ENCODE measurements around the gene MED1. TPM values are rescaled to one million over a fixed set of nuclear protein-coding genes. Genes with fewer than 3 reads are reported as not detected.
"Not testable (repeated sequence)": the region's sequence is repeated elsewhere in the genome, so short reads cannot be mapped to it uniquely, and the experiment has no call there.

MED1 gene
- polyA plus RNA-seq, 3 donors = 5.0 to 13.3 (median 11.7) TPM

DNA sequence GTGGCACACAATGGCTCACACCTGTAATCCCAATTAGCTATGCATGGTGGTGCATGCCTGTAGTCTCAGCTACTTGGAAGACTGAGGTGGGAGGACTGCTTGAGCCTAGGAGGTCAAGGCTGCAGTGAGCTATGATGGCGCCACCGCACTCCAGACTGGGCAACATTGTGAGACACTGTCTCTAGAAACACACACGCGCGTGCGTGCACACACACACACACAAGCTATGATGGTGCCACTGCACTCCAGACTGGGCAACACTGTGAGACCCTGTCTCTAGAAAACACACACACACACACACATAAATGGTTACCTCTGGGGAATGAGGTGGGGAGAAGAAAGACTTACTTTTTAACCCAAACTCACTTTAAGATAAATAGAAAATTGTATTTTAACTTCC is 66.0 kb downstream of the MED1 start:
- H3K27ac ChIP-seq (ENCODE audit: low read depth, low read length) = no peak overlapping the region
- WGBS, 3 donors = 96 to 98% (median 96%) methylated on average over 6 of the region's 6 CpGs

DNA sequence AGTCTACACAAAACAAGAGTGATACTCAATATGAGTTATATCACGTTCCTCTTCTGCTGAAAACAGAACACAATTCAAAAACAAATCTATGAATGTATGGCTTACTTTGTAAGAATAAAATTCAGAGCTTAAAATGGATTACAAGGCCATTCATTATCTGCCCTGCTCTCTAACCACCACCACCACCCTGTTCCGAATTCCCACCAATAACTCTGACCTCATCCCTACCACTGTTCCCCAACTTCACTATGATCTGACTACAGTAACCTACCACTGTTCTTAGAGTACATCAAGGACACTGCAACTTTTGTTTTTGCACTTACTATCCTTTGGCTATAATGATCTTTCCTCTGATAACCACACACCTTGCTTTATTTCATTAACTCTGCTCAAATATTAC is 70.9 kb downstream of the MED1 start:
- H3K27ac ChIP-seq (ENCODE audit: low read depth, low read length) = no peak overlapping the region
- 69 to 82% (median 73%) methylated on average over 2 of the region's 2 CpGs for WGBS, 3 donors

DNA sequence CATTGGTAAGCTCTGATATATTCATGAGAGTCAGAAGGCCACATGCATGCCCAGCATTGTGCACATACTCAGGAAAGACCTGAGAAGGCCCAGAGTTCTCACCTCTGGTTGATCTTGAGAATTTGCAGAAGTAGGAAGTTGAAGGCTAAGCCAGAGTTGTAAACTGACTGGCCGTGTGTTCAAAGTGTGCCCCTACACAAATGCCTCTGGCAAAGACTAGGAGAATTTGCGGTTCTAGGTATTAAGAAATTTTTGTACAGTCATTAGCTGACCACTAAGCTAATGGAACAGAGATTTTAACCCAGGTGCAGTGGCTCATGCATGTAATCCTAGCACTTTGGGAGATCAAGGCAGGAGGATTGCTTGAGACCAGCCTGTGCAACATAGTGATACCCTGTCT is 74.6 kb downstream of the MED1 start:
- H3K27ac ChIP-seq (ENCODE audit: low read depth, low read length) = no peak overlapping the region
- WGBS, 3 donors = 54 to 62% (median 57%) methylated on average over 2 of the region's 2 CpGs

DNA sequence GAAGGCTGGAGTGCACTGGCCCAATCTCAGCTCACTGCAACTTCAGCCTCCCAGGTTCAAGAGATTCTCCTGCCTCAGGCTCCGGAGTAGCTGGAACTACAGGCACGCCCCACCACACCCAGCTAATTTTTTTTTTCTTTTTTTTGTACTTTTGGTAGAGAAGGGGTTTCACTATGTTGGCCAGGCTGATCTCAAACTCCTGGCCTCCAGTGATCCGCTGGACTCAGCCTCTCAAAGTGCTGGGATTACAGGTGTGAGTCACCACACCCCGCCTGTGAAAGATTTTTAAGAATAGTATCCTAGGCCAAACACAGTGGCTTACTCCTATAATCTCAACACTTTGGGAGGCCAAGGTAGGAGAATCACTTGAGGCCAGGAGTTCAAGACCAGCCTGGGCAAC is 83.3 kb downstream of the MED1 start:
- not testable (repeated sequence) for H3K27ac ChIP-seq (ENCODE audit: low read depth, low read length)
- WGBS, 3 donors = 95 to 99% (median 96%) methylated on average over 4 of the region's 4 CpGs

DNA sequence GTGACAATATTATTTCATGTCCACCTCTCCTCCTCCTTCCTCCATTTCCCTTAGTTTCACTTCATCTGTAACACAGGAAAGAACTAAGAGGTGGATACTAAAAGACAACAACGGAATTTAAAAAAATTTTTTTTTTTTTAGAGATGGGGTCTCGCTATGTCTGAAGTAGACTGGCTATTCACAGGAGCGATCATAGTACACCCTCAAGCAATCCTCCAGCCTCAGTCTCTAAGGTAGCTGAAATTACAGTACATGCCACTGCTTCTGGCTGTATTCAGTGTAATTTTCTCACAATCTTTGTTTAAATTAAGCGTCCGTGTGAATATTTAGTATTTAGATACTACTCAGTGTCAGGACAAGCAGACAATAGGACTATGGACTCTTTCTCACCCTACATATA is 85.2 kb downstream of the MED1 start:
- 60 to 72% (median 71%) methylated on average over 5 of the region's 5 CpGs for WGBS, 3 donors

DNA sequence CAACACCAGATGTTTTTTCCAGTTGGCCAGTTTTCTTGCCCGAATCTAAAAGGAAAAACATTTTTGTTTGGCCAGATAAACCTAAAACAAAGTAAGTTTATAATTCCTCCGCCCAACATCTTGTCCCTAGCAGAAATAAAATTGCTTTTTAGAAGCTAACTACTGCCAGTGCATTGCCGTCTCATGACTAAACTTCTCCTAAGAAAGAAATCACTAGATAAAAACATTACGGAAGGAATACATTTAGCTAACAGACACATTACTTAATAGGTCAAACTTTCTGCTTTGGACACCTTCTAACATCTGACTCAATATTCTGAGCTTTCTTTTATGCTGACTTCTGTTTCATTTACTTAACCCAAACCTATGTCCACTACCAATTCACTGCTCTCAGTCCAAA is 85.8 kb downstream of the MED1 start:
- no peak overlapping the region for H3K27ac ChIP-seq (ENCODE audit: low read depth, low read length)
- 34 to 56% (median 42%) methylated on average over 4 of the region's 4 CpGs for WGBS, 3 donors

More for the DNA sequence above, 85.2 kb downstream of the MED1 start:
- H3K27ac ChIP-seq (ENCODE audit: low read depth, low read length) = no peak overlapping the region

DNA sequence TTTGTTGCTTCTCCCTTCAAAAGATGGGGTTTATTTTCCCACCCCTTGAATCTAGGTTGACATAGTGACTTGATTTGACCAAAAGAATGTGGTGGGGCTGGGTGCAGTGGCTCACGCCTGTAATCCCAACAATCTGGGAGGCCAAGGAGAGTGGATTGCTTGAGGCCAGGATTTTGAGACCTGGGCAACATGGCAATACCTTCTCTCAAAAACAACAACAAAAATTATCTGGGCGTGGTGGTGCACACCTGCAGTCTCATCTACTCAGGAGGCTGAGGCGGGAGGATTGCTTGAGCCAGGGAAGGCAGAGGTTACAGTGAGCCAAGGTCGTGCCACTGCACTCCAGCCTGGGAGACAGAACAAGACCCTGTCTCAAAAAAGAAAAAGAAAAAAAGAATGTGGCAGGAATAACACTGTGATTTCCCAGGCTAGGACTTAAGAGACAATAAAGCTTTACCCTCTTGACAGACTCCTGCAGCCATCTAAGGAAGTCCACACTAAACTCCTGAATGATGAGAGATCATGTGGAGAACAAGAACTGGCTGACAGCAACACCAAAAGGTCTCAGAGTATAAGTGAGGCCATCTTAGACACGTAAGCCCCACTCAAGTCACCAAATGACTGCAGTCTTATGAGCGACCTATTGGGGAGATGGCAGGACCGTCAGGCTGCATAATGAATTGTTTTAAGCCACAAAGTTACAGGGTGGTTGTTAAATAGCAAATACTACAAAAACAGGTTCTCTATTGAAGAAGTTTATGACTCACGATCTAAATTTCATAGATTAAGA is 86.6 kb downstream of the MED1 start:
- H3K27ac ChIP-seq (ENCODE audit: low read depth, low read length) = no peak overlapping the region
- 79 to 88% (median 82%) methylated on average over 8 of the region's 8 CpGs for WGBS, 3 donors

DNA sequence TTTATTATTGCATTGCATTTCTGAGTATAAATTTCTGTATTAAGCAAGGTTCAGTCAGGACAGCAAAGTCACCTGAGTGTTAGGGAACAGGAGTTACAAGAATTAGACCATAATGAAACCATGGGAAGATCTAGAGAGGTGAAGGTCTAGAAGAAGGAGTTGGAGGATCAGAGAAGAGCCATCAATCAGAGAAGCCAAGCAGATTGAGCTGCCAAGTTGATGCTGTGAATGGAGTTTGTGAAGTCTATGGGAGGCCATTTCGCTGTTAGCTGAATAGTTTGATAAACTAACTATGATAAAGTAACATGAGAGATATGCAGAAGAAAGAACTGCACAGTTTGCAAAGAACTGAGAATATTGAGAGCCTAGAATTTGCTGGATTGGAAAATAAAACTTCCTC is 90.0 kb downstream of the MED1 start:
- H3K27ac ChIP-seq (ENCODE audit: low read depth, low read length) = no peak overlapping the region
- 61 to 87% (median 83%) methylated on average over 1 of the region's 1 CpG for WGBS, 3 donors

DNA sequence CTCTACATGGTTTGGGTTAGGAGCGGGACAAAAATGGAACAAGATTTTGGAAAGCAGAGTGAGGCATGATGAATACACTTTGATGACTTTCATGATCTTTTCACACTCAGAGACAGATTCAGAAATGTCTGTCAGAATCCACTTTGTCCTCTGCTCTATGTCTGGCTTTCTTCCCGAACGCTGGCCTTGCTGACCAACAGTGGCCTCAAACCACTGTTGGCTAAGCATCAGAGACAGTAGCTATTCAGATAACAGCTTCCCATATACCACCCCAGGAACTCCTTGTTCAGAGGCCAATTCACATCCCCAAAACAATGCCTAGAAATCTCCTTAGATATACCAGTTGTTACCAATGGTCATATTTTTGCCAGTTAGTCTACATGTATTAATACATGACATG is 90.5 kb downstream of the MED1 start:
- WGBS, 3 donors = 79 to 83% (median 80%) methylated on average over 3 of the region's 3 CpGs
- no peak overlapping the region for H3K27ac ChIP-seq (ENCODE audit: low read depth, low read length)

DNA sequence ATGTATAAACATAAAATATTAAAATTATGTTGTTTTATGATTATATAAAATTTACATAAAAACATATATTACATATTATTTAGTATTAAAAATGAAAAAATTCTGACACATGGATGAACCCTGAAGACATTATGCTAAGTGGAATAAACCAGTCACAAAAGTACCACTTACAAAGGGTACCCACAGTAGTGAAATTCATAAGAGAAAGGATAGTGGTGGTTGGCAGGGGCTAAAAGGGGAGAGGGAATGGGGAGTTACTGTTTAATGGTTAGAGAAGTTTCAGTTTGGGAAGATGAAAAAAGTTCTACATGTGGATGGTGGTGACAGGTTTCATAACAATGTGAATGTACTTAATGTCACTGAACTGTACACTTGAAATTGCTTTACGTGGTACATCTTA is 91.1 kb downstream of the MED1 start:
- WGBS, 3 donors = 85 to 97% (median 91%) methylated on average over 1 of the region's 1 CpG
- H3K27ac ChIP-seq (ENCODE audit: low read depth, low read length) = no peak overlapping the region

DNA sequence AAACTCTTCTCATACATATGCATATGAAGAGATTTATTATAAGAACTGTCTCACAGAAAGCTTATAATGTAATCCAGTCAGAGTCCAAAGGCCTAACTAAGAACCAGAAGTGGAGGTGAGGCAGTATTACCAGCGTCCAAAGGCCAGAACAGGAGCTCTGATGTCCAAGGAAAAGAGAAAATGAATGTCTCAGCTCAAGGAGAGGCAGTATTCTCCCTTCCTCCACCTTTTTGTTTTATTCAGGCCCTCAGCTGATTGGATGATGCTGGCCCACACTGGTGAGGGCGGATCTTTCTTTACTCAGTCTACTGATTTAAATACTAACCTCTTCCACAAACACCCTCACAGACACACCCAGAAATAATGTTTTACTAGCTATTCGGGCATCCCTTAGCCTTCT is 93.1 kb downstream of the MED1 start:
- WGBS, 3 donors = 71 to 89% (median 82%) methylated on average over 3 of the region's 3 CpGs
- H3K27ac ChIP-seq (ENCODE audit: low read depth, low read length) = no peak overlapping the region

DNA sequence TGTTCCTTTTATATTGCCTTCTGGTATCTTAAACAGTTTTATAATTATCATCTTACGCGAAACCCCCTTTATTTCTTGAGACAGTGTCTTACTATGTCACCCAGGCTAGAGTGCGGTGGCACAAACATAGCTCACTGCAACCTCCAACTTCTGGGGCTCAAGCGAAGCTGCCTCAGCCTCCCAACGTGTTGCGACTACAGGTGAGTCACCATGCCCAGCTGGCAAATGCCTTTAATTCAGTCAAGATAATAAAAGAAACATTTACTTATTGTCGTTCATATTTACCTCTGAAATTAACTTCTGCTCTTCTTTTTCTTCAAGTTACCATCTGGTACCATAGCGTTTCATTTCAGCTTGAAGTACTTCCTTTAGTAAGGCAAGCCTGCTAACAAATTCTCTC is 93.6 kb downstream of the MED1 start:
- WGBS, 3 donors = 79 to 93% (median 80%) methylated on average over 8 of the region's 8 CpGs

More for the DNA sequence above, 93.6 kb downstream of the MED1 start:
- no peak overlapping the region for H3K27ac ChIP-seq (ENCODE audit: low read depth, low read length)

Other genes starting within 250 kb of the MED1 start
- under 1 TPM; 0.09 to 0.22 (median 0.12) TPM for gene STAC2, start 225.3 kb downstream of the MED1 start, polyA plus RNA-seq
- gene FBXL20, start 49.6 kb downstream of the MED1 start, polyA plus RNA-seq = 1 to 10 TPM; 2.3 to 4.5 (median 3.5) TPM
- gene CDK12, start 10.2 kb upstream of the MED1 start, polyA plus RNA-seq = 10 to 100 TPM in 2 of 3 donors, 1 to 10 TPM in 1; 5.8 to 13.4 (median 12.9) TPM
- gene NEUROD2, start 156.7 kb upstream of the MED1 start, polyA plus RNA-seq = under 1 TPM in 2 of 3 donors, not detected in 1; 0.01 to 0.22 TPM
- gene PPP1R1B, start 175.7 kb upstream of the MED1 start, polyA plus RNA-seq = 100 to 1,000 TPM in 1 of 3 donors, 10 to 100 TPM in 1, 1 to 10 TPM in 1; 8.7 to 183 (median 40.4) TPM
- 10 to 100 TPM; 42.7 to 60.8 (median 46.6) TPM for gene STARD3, start 185.9 kb upstream of the MED1 start, polyA plus RNA-seq
- gene TCAP, start 214.1 kb upstream of the MED1 start, polyA plus RNA-seq = 10 to 100 TPM in 1 of 3 donors, 1 to 10 TPM in 1, under 1 TPM in 1; 0.48 to 11.5 (median 3.8) TPM
- gene PNMT, start 217.2 kb upstream of the MED1 start, polyA plus RNA-seq = 1 to 10 TPM; 2.1 to 9.8 (median 3.3) TPM
- 10 to 100 TPM in 2 of 3 donors, 1 to 10 TPM in 1; 8.4 to 19.9 (median 12.3) TPM for gene PGAP3, start 236.8 kb upstream of the MED1 start, polyA plus RNA-seq
- 10 to 100 TPM in 1 of 3 donors, 1 to 10 TPM in 2; 7.2 to 28.0 (median 7.4) TPM for gene ERBB2, start 248.8 kb upstream of the MED1 start, polyA plus RNA-seq

Measured in adipose tissue (tissue), 3 donors.